ENCODE results near the gene PTPRH.

DNA sequence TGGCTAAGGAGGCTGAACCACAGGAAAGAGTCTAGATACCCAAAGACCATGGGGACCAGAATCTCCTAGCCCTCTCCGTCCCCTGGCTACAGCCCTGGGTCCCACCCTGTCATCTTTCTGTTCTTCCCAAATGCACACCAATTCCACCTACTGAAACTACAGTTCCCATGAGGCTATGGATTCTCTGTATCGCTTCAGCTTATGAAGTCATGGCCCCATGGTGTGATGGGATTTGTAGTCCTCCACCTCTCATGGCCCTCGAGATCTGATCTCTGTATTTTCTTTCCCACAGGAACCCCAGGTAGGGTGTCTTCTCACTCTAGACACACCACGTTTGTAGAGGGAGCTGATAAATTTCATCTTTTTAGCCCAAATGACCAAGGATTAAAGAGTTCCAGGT lies 11.8 kb downstream of the PTPRH start:
- TF ChIP-seq POLR2A (IDR thresholded peaks at IDR 0.05; ENCODE audit: low read length) (no peak), GATA1 (IDR thresholded peaks at IDR 0.05; ENCODE audit: low read depth, low read length) (no peak)
